Endothelial cell of umbilical vein (primary cell): ENCODE data around the gene DPP9. TPM values are rescaled to one million over a fixed set of nuclear protein-coding genes. Genes with fewer than 3 reads are reported as not detected.

Experiments used
- BruUV-seq: library from RNA; stranded (reverse); fragments of 400-500 nt; replicated peaks from 2 replicates; lab custom pipeline; 2021; lab: Mats Ljungman, UMichigan
- CTCF ChIA-PET: fragments of 300-600, 350-600 bp; sonication (Branson Sonifier 250); formaldehyde crosslinking; loops from one replicate; lab custom pipeline; 2021; ENCODE audit warnings: antibody characterized with exemption, inconsistent platforms; lab: Charles Lee
- POLR2A ChIA-PET: fragments of 300-600, 350-600 bp; sonication (Branson Sonifier 250); formaldehyde crosslinking; loops from one replicate; lab custom pipeline; 2021; ENCODE audit warnings: antibody characterized with exemption, inconsistent platforms; lab: Charles Lee
- DNase-seq: peaks from one replicate; pipeline ENCODE4 v3.0.0-alpha.2; 2011; ENCODE audit warnings: low read depth, low spot score
- FAIRE-seq: peaks from 2 replicates; lab custom pipeline; 2011; peaks lifted over from hg19 to GRCh38; lab: Jason Lieb, UNC
- H2AFZ ChIP-seq: 2 replicates; pipeline ENCODE4 v1.6.0; 2012; ENCODE audit warnings: low read depth, low read length, control low read depth, inconsistent platforms
- H3K27ac ChIP-seq: 2 replicates; pipeline ENCODE4 v1.5.1; 2011; ENCODE audit warnings: low read depth, mild to moderate bottlenecking, control low read depth, low read length, moderate library complexity; ENCODE audit not compliant: insufficient read depth
- H3K27me3 ChIP-seq, 2 experiments: 2 replicates each; pipeline versions ENCODE4 v1.6.0 to v1.6.1; 2011; ENCODE audit warnings: low read length in 2 of 2, mixed read lengths in 1 of 2; ENCODE audit not compliant: control insufficient read depth in 2 of 2, insufficient read depth in 2 of 2
- H3K36me3 ChIP-seq, 2 experiments: 2 replicates in 1 of 2; 3 replicates in 1 of 2; pipeline ENCODE4 v1.5.1; 2011; ENCODE audit warnings: low read length in 2 of 2, mild to moderate bottlenecking in 1 of 2, moderate library complexity in 1 of 2; ENCODE audit not compliant: control insufficient read depth in 2 of 2, insufficient read depth in 2 of 2; ENCODE audit errors: extremely low read depth in 1 of 2
- H3K4me1 ChIP-seq: 3 replicates; pipeline ENCODE4 v1.5.1; 2011; ENCODE audit warnings: mild to moderate bottlenecking, low read length; ENCODE audit not compliant: control insufficient read depth, insufficient read depth; ENCODE audit errors: extremely low read depth
- H3K4me2 ChIP-seq: 2 replicates; pipeline ENCODE4 v1.6.1; 2011; ENCODE audit warnings: low read length, control low read depth, mixed read lengths; ENCODE audit not compliant: insufficient read depth
- H3K4me3 ChIP-seq, 3 experiments: fragments of 200-600 bp in 1 of 3; sonication (generic), shearing (Covaris generic) in 1 of 3; replicated peaks in 1 of 3; 2 replicates each; pipeline ENCODE4 v1.5.1; 2011 to 2016; ENCODE audit warnings: control low read depth in 3 of 3, low read length in 3 of 3, mild to moderate bottlenecking in 2 of 3, inconsistent platforms in 1 of 3, low read depth in 1 of 3, moderate library complexity in 1 of 3; ENCODE audit not compliant: insufficient read depth in 1 of 3
- H3K79me2 ChIP-seq: 2 replicates; pipeline ENCODE4 v1.6.0; 2012; ENCODE audit warnings: low read length, inconsistent platforms; ENCODE audit not compliant: control insufficient read depth, insufficient read depth
- H3K9ac ChIP-seq: replicated peaks from 2 replicates; pipeline ENCODE3; 2011; ENCODE audit warnings: low read length, control low read depth; ENCODE audit not compliant: insufficient read depth; ENCODE audit errors: extremely low read depth
- H3K9me1 ChIP-seq: replicated peaks from 3 replicates; pipeline ENCODE4 v1.6.0; 2011; ENCODE audit warnings: mild to moderate bottlenecking, low read length; ENCODE audit not compliant: control insufficient read depth, insufficient read depth; ENCODE audit errors: extremely low read depth
- H3K9me3 ChIP-seq: replicated peaks from 2 replicates; pipeline ENCODE4 v1.5.1; 2012; ENCODE audit warnings: low read length, inconsistent platforms; ENCODE audit not compliant: control insufficient read depth, insufficient read depth
- H4K20me1 ChIP-seq: replicated peaks from 2 replicates; pipeline ENCODE3; 2011; ENCODE audit warnings: mild to moderate bottlenecking, low read length; ENCODE audit not compliant: control insufficient read depth, insufficient read depth; ENCODE audit errors: extremely low read depth
- CTCF ChIP-seq, 2 donors: IDR thresholded peaks; 1 replicate in 1 of 2; 2 replicates in 1 of 2; pipeline ENCODE4 v1.5.1; 2011; ENCODE audit warnings: low read length in 2 of 2, mild to moderate bottlenecking in 2 of 2, moderate library complexity in 2 of 2, control low read depth in 1 of 2, inconsistent platforms in 1 of 2, low read depth in 1 of 2; ENCODE audit not compliant: insufficient read depth in 1 of 2; ENCODE audit errors: extremely low read depth in 1 of 2
- EZH2 ChIP-seq: IDR thresholded peaks from 2 replicates; pipeline ENCODE4 v1.6.1; 2012; ENCODE audit warnings: borderline replicate concordance, low read depth, mild to moderate bottlenecking, moderate library complexity, low read length, inconsistent platforms; ENCODE audit not compliant: severe bottlenecking
- FOS ChIP-seq: IDR thresholded peaks from 2 replicates; pipeline ENCODE4 v1.6.1; 2011; ENCODE audit warnings: mild to moderate bottlenecking, low read length, moderate library complexity, borderline replicate concordance; ENCODE audit not compliant: insufficient read depth
- GATA2 ChIP-seq: IDR thresholded peaks from 2 replicates; pipeline ENCODE4 v1.7.0; 2011; ENCODE audit warnings: low read depth, mild to moderate bottlenecking, moderate library complexity, mixed read lengths, low read length; ENCODE audit not compliant: insufficient read length, insufficient read depth
- JUN ChIP-seq: IDR thresholded peaks from 2 replicates; pipeline ENCODE4 v1.6.1; 2011; ENCODE audit warnings: borderline replicate concordance, low read depth; ENCODE audit not compliant: insufficient read length, insufficient read depth
- MAX ChIP-seq: IDR thresholded peaks from 2 replicates; pipeline ENCODE4 v1.6.1; 2011; ENCODE audit not compliant: insufficient read depth, insufficient read length
- MYC ChIP-seq: IDR thresholded peaks from one replicate; pipeline ENCODE4 v1.6.1; 2011; ENCODE audit warnings: mild to moderate bottlenecking, low read depth, low read length
- POLR2A ChIP-seq: IDR thresholded peaks from 2 replicates; pipeline ENCODE4 v1.6.1; 2012; ENCODE audit warnings: low read depth, mild to moderate bottlenecking, control low read depth, low read length
- POLR2AphosphoS5 ChIP-seq: IDR thresholded peaks from 2 replicates; pipeline ENCODE4 v1.6.1; 2012; ENCODE audit warnings: low read depth, mild to moderate bottlenecking, control low read depth, low read length, moderate library complexity; ENCODE audit not compliant: insufficient read depth
- dilution Hi-C: fragments of 300-500 bp; cut with MboI; formaldehyde crosslinking; loops from one replicate; pipeline ENCODE4 v1.15.0; 2019; ENCODE audit warnings: low sequenced_read_pairs; ENCODE audit not compliant: extremely low pct_ligation_motif_present
- intact Hi-C: fragments of 100-400 bp; cut with micrococcal nuclease; formaldehyde crosslinking; loops from one replicate; pipeline ENCODE4 v1.10.0; 2022
- polyA plus RNA-seq, 4 experiments: library from polyadenylated mRNA; depleted of rRNA in 3 of 4; stranded (reverse) in 3 of 4; unstranded in 1 of 4; fragments of >200 nt; gene quantifications; 2 replicates each; pipeline versions ENCODE4 v1.2.1 to v1.2.3, GENCODE V29; 2011 to 2012; ENCODE audit warnings: missing spikeins in 1 of 4
- total RNA-seq: library from RNA; stranded (reverse); gene quantifications from 2 replicates; pipeline ENCODE4 v1.2.3, GENCODE V29; 2021

DPP9 gene
- total and polyA plus RNA-seq, 2 donors (not counting 3 experiments of a cell fraction or from before 2014, with no cell fraction given), result 31.5 to 98.0 TPM

- Histone ChIP-seq H2AFZ (no peak overlapping the region), H4K20me1 (no peaks in the 10 kb centered on the region), H3K9me1 (no peaks in the 10 kb centered on the region), H3K27ac (no peak overlapping the region), H3K4me2 (no peak overlapping the region), H3K27me3 (no peaks in the 10 kb centered on the region), H3K4me3 (no peak overlapping the region), H3K79me2 (peaks cover 14% of the 10 kb centered on the region), H3K4me1 (peaks cover 6% of the 10 kb centered on the region), H3K9ac (no peak overlapping the region), H3K36me3 (peaks cover 7 to 40% of the 10 kb centered on the region in 2 experiments), H3K9me3 (no peaks in the 10 kb centered on the region)
- ChIA-PET CTCF (interaction anchor here (0.7 kb wide), 1 partner anchor 26 kb away, joined by 3 read pairs; no protein-coding TSS in a partner anchor), POLR2A (no interaction called here)
- BruUV-seq, result no TSS peak
- intact Hi-C loops, result no loop called here
- TF ChIP-seq CTCF (IDR thresholded peaks at IDR 0.05; ENCODE audit: extremely low read depth in 1 of 2, insufficient read depth in 1 of 2, low read depth in 1 of 2, low read length in 2 of 2) (no peak), GATA2 (no peak), JUN (no peak), MYC (no peak), EZH2 (no peak), POLR2AphosphoS5 (no peak), MAX (no peak), FOS (no peak), POLR2A (no peak)
- FAIRE-seq, result no peak
- dilution Hi-C loops, result no loop called here
- DNase-seq, result no peak
Measured at GRCh38 chr19:4707956-4708650, 15.5 kb downstream of the DPP9 start.
